Right ventricle myocardium superior (tissue), 1 donor: ENCODE data around the gene PHC3. TPM values are rescaled to one million over a fixed set of nuclear protein-coding genes. Genes with fewer than 3 reads are reported as not detected.
"Not testable (repeated sequence)": the region's sequence is repeated elsewhere in the genome, so short reads cannot be mapped to it uniquely, and the experiment has no call there.

Experiments
- ATAC-seq: fragments of 200-7000 bp; cut with Tn5 transposase; one replicate; pipeline ENCODE4 v1.9.1; 2020; ENCODE audit warnings: mild to moderate bottlenecking; ENCODE audit not compliant: poor library complexity
- DNase-seq: peaks from one replicate; pipeline ENCODE4 v3.0.0-alpha.2; 2020
- intact Hi-C: fragments of 100-400 bp; cut with DNase I; formaldehyde crosslinking; loops from one replicate; pipeline ENCODE4 v1.11.2; 2022
- total RNA-seq: library from RNA; stranded (reverse); fragmentation: NEBNext Ultra II Directional; extraction: Animal tissue kit (Norgen Biotek cat#: 25700); gene quantifications from one replicate; pipeline ENCODE4 v1.2.1, GENCODE V29; 2021
- donor health status: DM: no; HTN: yes; CAD: no; lungs with severe emphysema.

The PHC3 gene
- total RNA-seq, 1 donor from 2014 or later = 40.3 TPM

GRCh38 chr3:170201527-170201926, 20.0 kb upstream of the PHC3 start:
- no peak for ATAC-seq
- intact Hi-C loops = no loop called here
- no peak for DNase-seq

- DNase-seq (no peak), ATAC-seq (no peak)
- intact Hi-C loops = no loop called here
These were observed 19.5 kb upstream of the PHC3 start for GRCh38 chr3:170200987-170201386.

- no peak for ATAC-seq
- intact Hi-C loops = no loop called here
- no peak for DNase-seq
These were observed 15.3 kb upstream of the PHC3 start for GRCh38 chr3:170196833-170197232.

GRCh38 chr3:170195759-170196158, 14.2 kb upstream of the PHC3 start:
- intact Hi-C loops, DNase-seq, ATAC-seq: not testable (repeated sequence)

GRCh38 chr3:170189398-170190256, 8.1 kb upstream of the PHC3 start:
- ATAC-seq (peak; percentile 22), DNase-seq (no peak)
- intact Hi-C loops = no loop called here

- ATAC-seq (peak; percentile 30), DNase-seq (no peak)
- intact Hi-C loops = no loop called here
These were observed 1.2 kb downstream of the PHC3 start for GRCh38 chr3:170180079-170180907.

- no peak for ATAC-seq
- DNase-seq = no peak
- intact Hi-C loops = no loop called here
These were observed 2.1 kb downstream of the PHC3 start for GRCh38 chr3:170179432-170179831.

GRCh38 chr3:170178651-170179050, 2.9 kb downstream of the PHC3 start:
- intact Hi-C loops = no loop called here
- no peak for ATAC-seq
- no peak for DNase-seq

GRCh38 chr3:170171563-170171962, 10.0 kb downstream of the PHC3 start:
- intact Hi-C loops = no loop called here
- no peak for DNase-seq
- ATAC-seq = no peak

GRCh38 chr3:170164717-170165116, 16.8 kb downstream of the PHC3 start:
- ATAC-seq = no peak
- intact Hi-C loops = no loop called here
- no peak for DNase-seq

GRCh38 chr3:170163956-170164645, 17.4 kb downstream of the PHC3 start:
- intact Hi-C loops = no loop called here
- DNase-seq = no peak
- no peak for ATAC-seq

GRCh38 chr3:170162630-170163029, 18.9 kb downstream of the PHC3 start:
- ATAC-seq (no peak), DNase-seq (no peak)
- intact Hi-C loops = no loop called here

- no peak for DNase-seq
- intact Hi-C loops = no loop called here
- ATAC-seq = no peak
These were observed 19.5 kb downstream of the PHC3 start for GRCh38 chr3:170162052-170162451.

- intact Hi-C loops = no loop called here
- DNase-seq (no peak), ATAC-seq (no peak)
These were observed 21.6 kb downstream of the PHC3 start for GRCh38 chr3:170159933-170160332.

- DNase-seq (no peak), ATAC-seq (no peak)
- intact Hi-C loops = no loop called here
These were observed 22.1 kb downstream of the PHC3 start for GRCh38 chr3:170159459-170159858.

GRCh38 chr3:170155604-170156003, 25.9 kb downstream of the PHC3 start:
- intact Hi-C loops = no loop called here
- DNase-seq = no peak
- ATAC-seq = no peak

GRCh38 chr3:170154569-170155143, 26.9 kb downstream of the PHC3 start:
- ATAC-seq (peak; percentile 21), DNase-seq (no peak)
- intact Hi-C loops = no loop called here

GRCh38 chr3:170154084-170154483, 27.4 kb downstream of the PHC3 start:
- intact Hi-C loops = no loop called here
- DNase-seq (no peak), ATAC-seq (no peak)

GRCh38 chr3:170151536-170151935, 30.0 kb downstream of the PHC3 start:
- DNase-seq (no peak), ATAC-seq (no peak)
- intact Hi-C loops = no loop called here
